ENCODE data around the gene C9orf43. TPM values are rescaled to one million over a fixed set of nuclear protein-coding genes. Genes with fewer than 3 reads are reported as not detected.
A peak's percentile ranks its signal among the peaks of the same experiment; 100 is the strongest.
"Not testable (repeated sequence)": the region's sequence is repeated elsewhere in the genome, so short reads cannot be mapped to it uniquely, and the experiment has no call there.

The C9orf43 gene
- polyA plus RNA-seq, 6 donors from 2014 or later = 0.23 to 0.74 (median 0.52) TPM; not detected in 1

DNA sequence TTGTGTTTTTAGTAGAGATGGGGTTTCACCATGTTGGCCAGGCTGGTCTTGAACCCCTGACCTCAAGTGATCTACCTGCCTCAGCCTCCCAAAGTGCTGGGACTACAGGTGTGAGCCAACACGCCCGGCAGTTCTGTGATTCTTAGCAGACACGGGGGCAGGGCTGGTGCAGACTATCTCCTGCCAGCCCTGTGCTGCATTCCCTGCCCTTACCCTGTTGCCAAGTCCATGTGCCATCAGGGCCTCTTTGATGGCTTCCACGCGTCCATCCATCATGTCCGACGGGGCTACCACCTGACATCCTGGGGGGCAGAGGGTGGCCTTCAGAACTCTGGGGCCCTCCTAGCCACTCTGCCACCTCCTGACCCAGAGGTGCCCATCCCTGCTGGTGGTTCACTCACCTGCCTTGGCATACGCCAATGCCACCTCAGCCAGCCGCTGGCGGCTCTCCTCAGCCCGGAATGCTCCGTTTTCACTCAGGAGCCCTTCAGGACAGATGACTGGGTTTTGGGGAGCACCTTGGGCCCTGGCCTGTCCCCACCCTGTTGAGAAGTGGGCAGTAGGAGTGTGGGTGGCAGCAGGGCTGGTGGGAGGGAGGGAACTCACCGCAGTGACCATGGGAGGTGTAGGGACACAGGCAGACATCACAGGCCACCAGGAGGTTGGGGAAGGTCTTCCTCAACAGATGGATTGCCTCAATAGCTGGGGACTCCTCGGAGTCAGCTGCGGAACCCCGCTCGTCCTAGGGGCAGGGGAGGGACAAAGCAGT lies 20.2 kb upstream of the C9orf43 start:
- Mint-ChIP-seq H3K36me3 (peaks cover 20% of the 10 kb centered on the region in 2 donors), H3K9me3 (no peaks in the 10 kb centered on the region), H3K4me1 (peaks cover 0 to 8% (median 3%) of the 10 kb centered on the region in 3 donors), H3K4me3 (no peak overlapping the region), H3K27me3 (no peaks in the 10 kb centered on the region), H3K27ac (no peak overlapping the region)
- no peak for DNase-seq
- ATAC-seq (ENCODE audit: low read depth in 2 of 2) = no peak

DNA sequence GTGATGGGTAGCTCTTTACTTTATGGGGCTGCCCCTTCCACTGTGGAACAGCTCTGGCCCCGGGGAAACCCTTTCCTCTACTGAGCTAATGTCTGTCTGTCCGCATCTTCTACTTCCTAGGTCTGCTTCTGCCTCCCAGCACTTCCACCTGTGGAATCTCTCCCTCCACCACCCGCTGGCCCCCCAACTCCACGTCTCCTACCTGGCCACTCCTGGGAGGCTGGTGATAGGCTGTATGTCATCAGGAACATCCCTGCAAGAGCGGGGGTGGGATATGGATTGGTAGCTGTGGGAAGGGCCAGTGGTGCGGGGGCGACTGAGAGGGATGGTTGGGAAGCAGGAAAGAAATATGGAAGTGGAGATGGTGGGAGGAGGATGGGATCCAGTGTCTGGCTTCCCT lies 18.6 kb upstream of the C9orf43 start:
- no peak for DNase-seq
- Mint-ChIP-seq H3K36me3 (peaks cover 14 to 17% of the 10 kb centered on the region in 2 donors), H3K9me3 (no peaks in the 10 kb centered on the region), H3K4me3 (no peak overlapping the region), H3K4me1 (peaks cover 7 to 12% (median 10%) of the 10 kb centered on the region in 3 donors), H3K27ac (no peak overlapping the region), H3K27me3 (no peaks in the 10 kb centered on the region)
- no peak for ATAC-seq (ENCODE audit: low read depth in 2 of 2)

DNA sequence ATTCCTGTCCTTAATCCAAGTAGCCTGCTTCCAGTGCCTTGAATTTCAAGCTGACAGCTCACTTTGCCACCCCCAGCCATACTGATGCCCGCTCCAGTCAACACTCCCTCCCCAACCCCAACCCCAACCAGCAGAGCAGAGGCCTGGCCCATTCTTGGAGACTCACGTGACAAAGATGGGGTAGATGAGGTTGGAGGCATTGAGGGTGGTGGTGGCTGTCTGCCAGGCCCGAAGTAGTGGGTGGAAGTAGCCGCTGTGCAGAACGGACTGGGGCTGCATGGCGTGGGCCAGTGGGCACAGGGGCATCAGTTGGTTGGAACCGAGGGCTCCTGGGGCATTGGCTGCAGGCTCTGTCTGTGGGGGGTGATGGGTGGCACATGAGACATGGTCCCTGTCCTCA lies 17.3 kb upstream of the C9orf43 start:
- Mint-ChIP-seq H3K4me3 (no peak overlapping the region), H3K4me1 (peaks cover 7 to 12% (median 10%) of the 10 kb centered on the region in 3 donors), H3K27ac (peak overlapping the region in 1 of 6 donors; percentile 80), H3K36me3 (peaks cover under 1 to 7% of the 10 kb centered on the region in 2 donors), H3K27me3 (no peaks in the 10 kb centered on the region), H3K9me3 (no peaks in the 10 kb centered on the region)
- ATAC-seq (ENCODE audit: low read depth in 2 of 2) (no peak), DNase-seq (no peak)

DNA sequence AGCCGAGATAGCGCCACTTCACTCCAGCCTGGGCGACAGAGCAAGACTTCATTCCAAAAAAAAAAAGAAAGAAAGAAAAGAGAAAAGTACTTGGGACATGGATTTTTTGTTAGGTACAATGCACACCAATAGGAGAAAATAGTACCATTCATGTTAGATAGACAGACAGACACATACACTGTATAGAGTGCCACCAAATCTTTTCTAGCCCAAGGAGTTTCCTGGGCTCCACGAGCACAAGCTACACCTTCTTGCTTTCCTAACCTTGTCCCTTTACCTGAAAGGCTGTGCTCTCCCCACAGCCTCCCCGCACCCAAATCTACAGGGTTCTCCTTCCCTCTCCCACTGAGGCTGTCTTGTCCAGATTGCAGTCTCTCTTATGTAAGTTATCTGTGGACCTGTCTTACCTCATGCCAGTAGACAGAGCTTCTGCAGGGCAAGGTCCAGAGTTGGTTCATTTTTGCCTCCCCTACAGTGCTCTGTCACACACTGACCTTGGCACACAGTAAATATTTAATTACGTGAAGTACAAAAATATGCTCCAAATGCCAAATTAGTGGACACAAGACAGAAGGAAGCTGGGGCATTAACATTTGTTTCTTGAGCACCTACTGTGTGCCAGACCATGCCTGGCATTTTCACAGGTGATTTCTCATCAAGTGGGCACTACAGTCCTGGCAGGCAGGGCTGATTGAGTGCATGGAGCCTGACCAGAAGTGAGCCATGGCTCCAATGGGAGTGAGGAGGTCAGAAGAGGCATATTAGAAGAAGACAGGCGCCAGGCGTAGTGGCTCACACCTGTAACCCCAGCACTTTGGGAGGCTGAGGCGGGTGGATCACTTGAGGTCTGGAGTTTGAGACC lies 15.3 kb upstream of the C9orf43 start:
- Mint-ChIP-seq H3K36me3 (peaks cover 0 to 7% of the 10 kb centered on the region in 2 donors), H3K27me3 (no peaks in the 10 kb centered on the region), H3K27ac (peak overlapping the region in 2 of 6 donors; percentile 7 to 38), H3K9me3 (no peaks in the 10 kb centered on the region), H3K4me3 (no peak overlapping the region), H3K4me1 (peaks cover 14 to 24% (median 20%) of the 10 kb centered on the region in 3 donors)
- DNase-seq = no peak
- ATAC-seq (ENCODE audit: low read depth in 2 of 2) = no peak

DNA sequence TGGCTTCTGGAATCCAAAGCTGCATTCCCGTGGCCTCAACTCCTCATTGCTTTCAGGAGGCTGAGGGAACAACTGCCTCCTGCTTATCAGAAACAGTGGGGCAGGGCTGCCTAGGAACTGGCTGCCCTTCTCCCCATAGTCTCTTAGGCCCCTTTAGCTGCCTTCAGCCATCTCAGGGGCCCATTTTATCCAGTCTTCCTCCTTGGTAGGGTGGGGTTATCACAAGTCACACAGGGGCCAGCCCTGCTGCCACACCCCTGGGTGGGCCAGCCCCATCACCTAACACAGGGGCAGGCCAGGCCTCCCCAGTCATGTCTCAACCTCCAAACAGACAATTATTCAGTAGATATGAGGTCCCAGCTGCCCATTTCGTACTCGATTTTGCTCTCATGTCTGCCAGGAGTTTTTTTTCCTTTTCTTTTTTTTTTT lies 13.3 kb upstream of the C9orf43 start:
- Mint-ChIP-seq H3K4me1 (peaks cover 19 to 36% (median 33%) of the 10 kb centered on the region in 3 donors), H3K9me3 (no peaks in the 10 kb centered on the region), H3K27me3 (no peaks in the 10 kb centered on the region), H3K4me3 (peak overlapping the region in 1 of 8 donors; percentile 37), H3K36me3 (peaks cover 0 to under 1% of the 10 kb centered on the region in 2 donors), H3K27ac (peak overlapping the region in 1 of 6 donors; percentile 44)
- no peak for ATAC-seq (ENCODE audit: low read depth in 2 of 2)
- no peak for DNase-seq

DNA sequence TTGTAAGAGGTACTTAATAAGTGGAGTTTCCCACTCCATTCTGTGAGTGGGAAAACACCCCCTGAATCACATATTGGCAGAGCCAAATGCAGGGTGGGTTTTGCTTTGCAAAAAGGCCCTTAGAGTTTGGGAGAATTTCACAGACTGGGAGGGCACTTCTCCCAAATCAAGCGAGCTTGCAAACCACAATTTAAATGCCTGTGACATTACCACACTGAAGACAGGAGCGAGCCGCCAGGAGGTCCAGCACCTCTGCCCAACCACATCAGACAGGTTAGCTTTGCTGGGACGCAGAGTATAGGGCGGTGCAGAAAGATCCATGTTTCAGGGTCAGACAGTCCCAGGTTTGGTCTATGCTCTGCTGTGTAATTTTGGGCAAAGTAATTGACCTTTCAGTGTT lies 11.8 kb upstream of the C9orf43 start:
- peak overlapping the region in 7 of 8 donors; percentile 64 to 97 (median 94) for H3K4me3 Mint-ChIP-seq
- H3K27ac Mint-ChIP-seq = no peak overlapping the region
- no peaks in the 10 kb centered on the region for H3K27me3 Mint-ChIP-seq
- no peaks in the 10 kb centered on the region for H3K9me3 Mint-ChIP-seq
- ATAC-seq (ENCODE audit: low read depth in 2 of 2) = no peak
- no peak for DNase-seq
- no peaks in the 10 kb centered on the region for H3K36me3 Mint-ChIP-seq
- H3K4me1 Mint-ChIP-seq = peaks cover 19 to 36% (median 33%) of the 10 kb centered on the region in 3 donors

DNA sequence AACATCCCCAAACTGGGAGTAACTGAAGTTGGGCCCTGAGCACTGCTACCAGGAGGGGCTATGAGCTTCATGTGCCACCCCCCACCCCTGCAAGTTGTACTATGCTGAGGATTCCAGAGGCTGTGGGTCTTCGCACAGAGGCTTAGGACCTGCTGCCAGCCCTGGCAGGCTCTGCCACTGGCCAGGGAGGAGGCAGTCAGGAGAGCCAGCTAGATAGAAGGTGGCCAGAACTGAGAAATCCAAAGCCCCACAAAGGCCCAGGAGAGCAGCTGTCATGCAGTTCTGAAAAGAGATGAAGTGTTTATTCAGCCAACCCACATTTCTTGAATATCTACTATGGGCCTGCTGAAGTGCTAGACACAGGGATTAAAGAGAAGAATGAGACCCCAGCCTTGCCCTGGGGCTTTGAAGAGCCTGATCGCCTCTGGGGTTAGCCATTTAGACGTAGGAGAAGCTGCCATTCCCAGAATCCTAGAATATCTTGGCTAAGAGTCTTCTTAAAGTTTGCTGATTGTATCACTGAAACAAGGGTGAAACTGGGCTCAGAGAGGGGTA lies 10.8 kb upstream of the C9orf43 start:
- Mint-ChIP-seq H3K27ac (peak overlapping the region in 2 of 6 donors; percentile 26 to 35), H3K4me1 (peaks cover 20 to 36% (median 33%) of the 10 kb centered on the region in 3 donors), H3K27me3 (no peaks in the 10 kb centered on the region), H3K4me3 (peak overlapping the region; percentile 77 to 98 (median 96)), H3K9me3 (no peaks in the 10 kb centered on the region), H3K36me3 (no peaks in the 10 kb centered on the region)
- ATAC-seq (ENCODE audit: low read depth in 2 of 2) = no peak
- no peak for DNase-seq

DNA sequence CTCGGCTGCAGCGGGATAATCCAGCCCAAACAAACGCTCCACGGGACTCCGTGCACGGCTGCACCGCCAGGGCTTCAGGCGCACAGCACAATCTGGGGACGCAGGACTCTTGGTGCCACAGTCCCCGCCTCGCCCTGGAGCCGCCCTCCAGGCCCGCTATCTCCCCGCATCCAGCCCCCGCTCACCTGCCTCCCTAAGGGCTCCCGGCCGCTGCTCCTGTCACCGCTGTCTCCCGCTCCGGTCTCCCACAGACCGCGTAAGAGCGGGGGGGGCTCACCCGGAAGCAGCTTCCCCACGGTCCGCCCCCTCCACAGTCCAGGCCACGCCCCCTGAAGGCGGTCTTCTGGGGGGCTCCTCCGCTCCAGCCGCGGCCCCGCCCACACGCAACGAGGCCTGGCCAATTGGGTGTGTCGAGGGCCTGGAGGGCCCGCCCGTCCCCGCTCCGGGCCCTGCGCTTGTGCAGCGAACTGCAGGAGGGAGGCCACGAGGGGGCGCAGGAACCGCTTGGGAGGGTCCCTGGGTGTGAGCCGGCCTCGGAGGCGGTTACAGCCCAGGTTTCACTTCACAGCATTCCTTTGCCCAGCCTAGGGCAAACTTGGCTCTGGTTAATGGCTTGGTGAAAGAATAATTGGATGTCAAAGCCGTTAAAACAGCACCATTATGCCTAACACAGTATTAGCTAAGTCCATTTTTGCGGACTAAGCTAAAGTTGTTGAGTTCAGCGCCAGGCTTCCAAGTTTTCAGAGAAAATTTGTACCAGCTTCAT lies 9.3 kb upstream of the C9orf43 start, which contains the start of gene ALAD:
ALAD (minus strand) TSS at position 258 of the 766 bp plus-strand sequence. CDS start 7,725 bp downstream, outside the sequence.
- Mint-ChIP-seq H3K9me3 (no peaks in the 10 kb centered on the region), H3K4me1 (peaks cover 17 to 33% (median 30%) of the 10 kb centered on the region in 3 donors), H3K4me3 (peak within 1 kb of the TSS; percentile 89 to 98 (median 96)), H3K27me3 (no peaks in the 10 kb centered on the region), H3K27ac (peak within 1 kb of the TSS in 5 of 6 donors; percentile 60 to 95 (median 90)), H3K36me3 (no peaks in the 10 kb centered on the region)
- peak; percentile 100 for DNase-seq
- ATAC-seq (ENCODE audit: low read depth in 2 of 2) = peak; percentile 97 to 98

DNA sequence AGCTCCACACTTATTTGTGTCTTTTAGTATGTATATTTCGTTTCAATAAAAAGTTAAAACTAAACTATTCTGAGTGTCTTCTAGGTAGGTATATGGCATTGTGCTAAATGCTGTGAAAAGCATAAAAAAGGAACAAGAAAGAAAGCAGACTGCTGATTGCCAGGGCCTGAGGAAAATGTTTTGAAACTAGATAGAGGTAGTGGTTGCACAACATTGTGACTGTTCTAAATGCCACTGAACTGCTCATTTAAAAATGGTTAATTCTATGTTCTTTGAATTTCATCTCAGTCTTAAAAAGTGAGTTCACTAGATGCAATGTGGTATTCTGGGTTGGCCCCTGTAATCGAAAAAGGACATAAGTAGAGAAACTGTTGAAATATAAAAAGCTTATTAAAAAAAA lies 6.9 kb upstream of the C9orf43 start:
- Mint-ChIP-seq H3K9me3 (no peaks in the 10 kb centered on the region), H3K36me3 (peaks cover 5 to 18% of the 10 kb centered on the region in 2 donors), H3K27me3 (no peaks in the 10 kb centered on the region), H3K4me1 (peaks cover 28 to 44% (median 35%) of the 10 kb centered on the region in 3 donors), H3K27ac (peak overlapping the region in 1 of 6 donors; percentile 33), H3K4me3 (no peak overlapping the region)
- ATAC-seq (ENCODE audit: low read depth in 2 of 2) (no peak), DNase-seq (no peak)

DNA sequence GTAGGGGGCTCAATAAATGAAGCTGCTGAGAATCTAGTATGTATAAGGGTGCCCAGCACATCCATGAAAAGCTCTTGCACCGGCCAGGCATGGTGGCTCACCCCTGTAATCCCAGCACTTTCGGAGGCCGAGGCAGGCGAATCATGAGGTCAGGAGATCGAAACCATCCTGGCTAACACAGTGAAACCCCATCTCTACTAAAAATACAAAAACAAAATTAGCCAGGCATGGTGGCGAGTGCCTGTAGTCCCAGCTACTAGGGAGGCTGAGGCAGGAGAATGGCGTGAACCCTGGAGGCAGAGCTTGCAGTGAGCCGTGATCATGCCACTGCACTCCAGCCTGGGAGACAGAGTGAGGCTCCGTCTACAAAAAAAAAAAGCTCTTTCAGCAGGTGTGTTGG lies 4.2 kb upstream of the C9orf43 start:
- H3K4me1 Mint-ChIP-seq = peaks cover 34 to 48% (median 36%) of the 10 kb centered on the region in 3 donors
- ATAC-seq (ENCODE audit: low read depth in 2 of 2); H3K27me3 Mint-ChIP-seq; H3K4me3 Mint-ChIP-seq; DNase-seq; H3K9me3 Mint-ChIP-seq: not testable (repeated sequence)
- peak overlapping the region in 5 of 6 donors; percentile 47 to 97 (median 89) for H3K27ac Mint-ChIP-seq
- H3K36me3 Mint-ChIP-seq = peaks cover 5 to 23% of the 10 kb centered on the region in 2 donors

DNA sequence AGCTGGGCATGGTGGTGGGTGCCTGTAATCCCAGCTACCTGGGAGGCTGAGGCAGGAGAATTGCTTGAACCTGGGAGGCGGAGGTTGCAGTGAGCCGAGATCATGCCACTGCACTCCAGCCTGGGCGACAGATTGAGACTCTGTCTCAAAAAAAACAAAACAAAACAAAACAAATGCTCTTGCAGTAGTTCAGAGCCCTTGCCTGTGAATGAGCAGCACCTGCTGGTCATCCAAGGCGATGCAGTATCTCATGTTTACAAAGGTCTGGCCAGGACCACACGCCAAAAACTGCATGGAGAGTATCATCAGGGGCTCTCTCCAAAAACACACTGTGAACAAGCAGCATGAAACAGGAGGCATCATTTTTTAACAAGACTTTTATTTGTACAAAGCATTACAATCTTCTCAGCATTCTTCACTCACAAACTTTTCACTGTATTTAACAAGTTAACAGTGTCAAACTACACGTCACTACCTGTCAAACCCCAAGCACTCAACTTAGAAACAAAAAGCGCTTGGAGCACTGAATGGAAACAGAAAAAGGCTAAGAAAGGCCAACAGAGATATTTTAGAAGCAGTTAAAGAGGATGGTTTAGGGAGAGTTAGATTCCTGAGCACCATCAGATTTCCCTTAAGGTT lies 3.6 kb upstream of the C9orf43 start:
- peaks cover 5 to 23% of the 10 kb centered on the region in 2 donors for H3K36me3 Mint-ChIP-seq
- peak overlapping the region in 6 of 8 donors; percentile 8 to 93 (median 80) for H3K4me3 Mint-ChIP-seq
- ATAC-seq (ENCODE audit: low read depth in 2 of 2) = peak in 1 of 2 donors; percentile 7
- DNase-seq = peak; percentile 49
- H3K27ac Mint-ChIP-seq = peak overlapping the region; percentile 47 to 97 (median 88)
- not testable (repeated sequence) for H3K27me3 Mint-ChIP-seq, H3K9me3 Mint-ChIP-seq
- H3K4me1 Mint-ChIP-seq = peaks cover 28 to 47% (median 32%) of the 10 kb centered on the region in 3 donors

DNA sequence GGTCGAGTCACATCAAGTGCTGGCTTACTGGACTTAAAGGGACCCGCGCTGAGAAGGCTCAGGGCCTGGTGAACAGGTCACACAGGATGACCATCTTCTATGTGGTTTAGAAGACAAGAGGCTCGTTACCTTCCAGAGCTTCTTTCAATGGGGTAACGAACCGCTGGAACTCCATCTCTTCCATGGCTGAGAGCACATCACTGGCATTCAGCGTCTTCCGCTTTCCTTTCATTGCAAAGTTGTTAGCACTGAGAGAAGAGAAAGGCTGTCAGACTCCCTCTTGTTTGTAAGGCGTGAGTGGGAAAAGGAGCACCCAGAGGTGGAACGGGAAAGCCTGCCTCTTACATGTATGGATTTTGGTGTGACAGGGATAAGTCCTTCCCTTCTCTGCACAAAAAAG lies 1.1 kb upstream of the C9orf43 start:
- Mint-ChIP-seq H3K36me3 (peaks cover 5 to 23% of the 10 kb centered on the region in 2 donors), H3K27ac (peak overlapping the region; percentile 33 to 100 (median 98)), H3K4me3 (peak overlapping the region; percentile 93 to 100 (median 98)), H3K27me3 (no peaks in the 10 kb centered on the region), H3K4me1 (peaks cover 27 to 46% (median 32%) of the 10 kb centered on the region in 3 donors), H3K9me3 (no peaks in the 10 kb centered on the region)
- no peak for DNase-seq
- ATAC-seq (ENCODE audit: low read depth in 2 of 2) = no peak
